Middle frontal gyrus (tissue), 1 donor: Measurements from ENCODE around the gene NFE2.
"Not testable (repeated sequence)": the region's sequence is repeated elsewhere in the genome, so short reads cannot be mapped to it uniquely, and the experiment has no call there.

Experiments used
- DNase-seq: peaks from one replicate; pipeline ENCODE4 v3.0.0-alpha.2; 2015; ENCODE audit warnings: low spot score; ENCODE audit errors: extremely low spot score

Gene NFE2

DNA sequence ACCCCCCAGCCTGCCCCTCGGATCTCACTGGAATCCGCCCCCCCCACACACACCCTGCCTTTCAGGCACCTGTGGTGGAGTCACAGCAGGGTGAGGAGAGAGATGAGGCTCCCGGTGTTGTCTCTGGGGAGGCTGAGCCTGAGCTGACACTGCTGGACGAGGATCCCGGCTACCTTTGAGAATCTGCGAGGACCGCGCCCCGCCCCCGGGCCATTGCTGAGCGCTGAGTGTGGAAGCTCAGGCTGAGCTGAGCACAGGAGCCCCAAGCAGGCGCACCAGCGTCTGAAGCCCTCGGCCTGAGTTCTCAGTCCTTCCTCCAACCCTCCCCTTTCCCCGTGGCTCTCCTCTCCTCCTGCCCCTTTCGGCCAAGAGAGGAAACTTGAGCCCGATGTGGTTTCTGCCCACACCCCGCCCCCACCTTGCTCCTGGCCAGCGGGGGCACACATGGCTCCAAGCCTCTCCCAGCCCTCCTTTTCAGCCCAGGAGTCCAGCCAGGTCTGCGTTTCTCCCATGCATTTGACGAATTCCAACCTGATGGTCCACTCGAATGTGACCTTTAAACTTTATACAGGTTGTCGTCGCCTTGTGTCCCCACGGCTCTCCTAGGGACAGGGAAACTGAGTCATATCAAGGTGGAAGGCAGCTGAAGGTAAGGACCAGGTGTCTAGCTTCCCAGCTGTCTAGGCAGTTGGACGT, at the start of gene NFE2:
NFE2 (minus strand) TSS at position 284 of the 696 bp plus-strand sequence. CDS start 5,767 bp downstream, outside the sequence.
- no peak for DNase-seq

DNA sequence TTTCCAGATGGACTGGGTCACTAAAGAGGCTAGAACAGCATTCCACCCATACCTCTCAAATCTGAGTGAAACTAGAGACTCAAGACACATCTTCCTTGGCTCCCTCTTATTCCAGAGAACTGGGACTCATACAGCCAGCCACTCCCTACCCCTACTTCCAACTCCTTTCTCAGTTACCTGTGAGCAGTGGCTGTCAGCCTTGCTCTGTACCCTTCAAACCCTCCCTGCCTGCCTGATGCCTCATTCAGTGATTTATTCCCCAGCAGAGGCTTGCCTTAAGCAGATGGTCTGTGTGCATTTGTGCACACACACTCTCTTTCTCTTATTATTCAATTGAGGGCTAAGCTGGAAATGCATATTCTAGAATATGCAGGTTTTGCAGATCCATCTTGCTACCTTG, 48.9 kb upstream of the NFE2 start:
- no peak for DNase-seq

DNA sequence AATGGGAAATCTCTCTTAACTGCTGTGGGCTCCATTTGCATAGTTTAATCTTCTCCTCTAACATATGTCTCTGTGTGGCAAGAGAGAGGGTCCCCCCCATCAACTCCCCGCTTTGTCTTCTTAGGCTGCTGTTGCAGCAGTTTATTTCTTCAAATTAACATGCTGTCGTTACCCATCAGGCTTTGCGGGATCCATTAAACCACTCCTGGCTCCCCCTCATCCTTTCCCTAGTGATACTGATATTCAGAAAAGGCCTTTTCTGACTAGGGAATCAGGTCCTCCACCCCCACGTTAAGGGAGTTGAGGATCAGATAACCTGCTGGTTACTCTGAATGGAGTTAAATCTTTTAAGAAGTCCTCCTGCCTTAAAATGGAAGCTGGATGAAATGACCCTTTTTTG, 48.2 kb upstream of the NFE2 start:
- no peak for DNase-seq

DNA sequence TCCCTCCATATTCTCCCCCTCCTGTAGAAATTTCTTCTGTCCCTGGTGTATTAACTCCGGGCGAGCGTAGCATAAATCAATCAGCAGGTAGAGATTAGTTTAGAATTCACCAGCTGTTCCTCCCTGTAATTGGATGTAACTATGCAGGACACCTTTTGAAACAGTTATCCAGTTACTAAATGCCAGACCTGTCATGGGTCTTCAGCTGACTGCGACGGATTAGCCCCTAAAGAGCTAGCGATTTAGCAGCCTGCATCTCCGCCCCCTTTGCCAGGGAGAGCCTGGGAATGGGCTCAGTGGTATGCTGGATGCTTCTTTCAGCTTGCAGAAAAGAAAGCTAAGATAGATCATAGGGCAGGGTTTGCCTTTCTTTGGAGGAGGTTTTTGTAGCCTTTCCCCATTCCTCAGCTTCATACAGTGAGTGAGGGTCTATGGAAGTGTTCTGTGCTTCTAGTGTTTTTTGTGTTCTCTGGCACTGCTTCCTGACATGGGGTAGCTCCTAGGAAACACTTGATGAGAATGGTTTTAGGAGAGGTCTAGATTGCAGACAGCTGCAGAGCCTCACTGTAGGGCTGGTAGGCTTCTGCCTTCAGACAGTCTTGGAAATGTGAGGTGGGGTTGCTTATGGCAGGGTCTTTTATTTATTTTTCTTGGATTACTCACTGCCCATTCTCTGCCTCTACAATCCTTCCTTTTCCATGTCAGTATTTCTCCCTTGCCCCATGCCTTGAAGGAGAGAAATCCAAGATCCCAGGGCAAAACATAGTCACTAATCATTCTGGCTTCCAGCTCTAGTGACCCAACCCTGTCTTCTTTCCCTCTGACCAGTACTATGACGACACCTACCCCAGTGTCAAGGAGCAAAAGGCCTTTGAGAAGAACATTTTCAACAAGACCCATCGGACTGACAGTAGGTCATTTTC, 40.8 kb upstream of the NFE2 start:
- DNase-seq = no peak

DNA sequence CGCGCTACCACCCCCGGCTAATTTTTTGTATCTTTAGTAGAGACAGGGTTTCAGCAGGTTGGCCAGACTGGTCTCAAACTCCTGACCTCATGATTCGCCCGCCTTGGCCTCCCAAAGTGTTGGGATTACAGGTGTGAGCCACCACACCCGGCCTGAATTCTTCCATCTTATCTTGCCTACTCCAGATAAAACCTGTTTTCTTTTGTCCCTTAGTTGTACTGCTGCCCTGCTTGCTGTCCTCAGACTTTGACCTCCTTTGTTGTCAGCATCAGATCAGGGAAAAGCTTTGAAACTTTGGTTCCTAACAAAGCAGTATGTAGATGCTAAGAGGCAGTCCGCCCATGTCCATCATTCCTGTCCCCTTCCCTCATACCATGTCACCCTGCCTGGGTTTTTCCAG, 40.0 kb upstream of the NFE2 start:
- no peak for DNase-seq

DNA sequence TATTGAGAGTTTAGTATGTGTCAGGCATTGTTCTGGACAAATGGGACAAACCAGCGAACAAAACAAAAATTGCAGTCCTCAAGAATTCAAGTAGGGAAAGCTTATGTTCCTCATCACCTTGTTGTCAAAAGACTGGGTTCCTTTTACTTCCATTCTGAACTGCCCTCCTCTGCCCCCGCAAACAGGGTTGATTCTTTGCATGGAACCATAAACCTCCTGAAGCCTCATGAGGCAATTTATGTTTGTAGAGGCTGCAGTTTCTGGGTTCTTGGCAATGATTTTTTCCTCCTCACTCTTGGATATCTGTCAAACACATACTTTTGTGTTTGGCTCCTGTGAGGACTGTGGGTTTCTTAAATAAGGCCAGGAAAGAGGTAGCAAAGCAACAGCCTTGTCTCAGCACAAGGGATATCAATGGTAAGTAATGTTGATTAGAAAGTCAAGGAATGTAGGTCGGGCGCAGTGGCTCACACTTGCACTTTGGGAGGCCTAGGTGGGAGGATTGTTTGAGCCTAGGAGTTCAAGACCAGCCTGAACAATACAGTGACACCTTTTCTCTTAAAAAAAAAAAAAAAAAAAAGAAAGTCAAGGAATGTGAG, 38.0 kb upstream of the NFE2 start:
- no peak for DNase-seq

DNA sequence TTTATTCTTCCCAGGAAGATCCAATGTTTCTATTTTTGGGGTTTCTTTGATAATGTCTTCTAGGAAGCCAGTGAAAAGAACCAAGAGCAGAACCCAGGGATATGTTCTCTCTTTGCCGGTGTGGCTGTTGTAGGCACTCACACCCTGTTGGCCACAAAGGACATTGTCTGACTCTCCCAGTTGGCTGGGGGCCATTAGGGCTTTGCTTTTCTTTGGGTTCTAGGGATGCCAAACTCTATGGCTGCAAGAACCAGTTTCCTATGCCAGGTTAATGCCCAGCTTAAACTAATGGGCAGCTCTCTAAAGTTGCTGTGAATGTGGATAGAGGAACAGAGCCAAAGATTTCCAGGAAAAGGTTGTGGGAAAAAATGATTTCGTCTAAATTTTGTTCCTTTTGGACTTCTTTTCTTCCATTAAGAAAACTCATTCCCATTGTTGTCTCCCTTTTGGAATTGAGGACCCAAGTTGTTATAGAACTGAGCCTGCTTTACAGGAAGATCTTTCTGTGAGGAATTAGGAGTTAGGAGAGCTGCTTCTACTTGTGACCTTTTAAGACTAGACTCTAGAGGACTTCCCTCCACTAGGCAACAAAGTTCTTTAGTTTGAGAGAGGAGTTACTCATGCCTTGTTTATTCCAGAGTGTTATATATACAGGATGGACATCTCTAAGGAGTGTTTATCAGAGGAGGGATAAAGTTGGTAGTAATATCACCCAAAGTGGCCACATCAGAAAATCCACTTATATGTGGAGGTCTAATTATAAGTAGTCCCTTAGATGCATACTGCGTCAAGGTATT, 37.2 kb upstream of the NFE2 start:
- DNase-seq = no peak

DNA sequence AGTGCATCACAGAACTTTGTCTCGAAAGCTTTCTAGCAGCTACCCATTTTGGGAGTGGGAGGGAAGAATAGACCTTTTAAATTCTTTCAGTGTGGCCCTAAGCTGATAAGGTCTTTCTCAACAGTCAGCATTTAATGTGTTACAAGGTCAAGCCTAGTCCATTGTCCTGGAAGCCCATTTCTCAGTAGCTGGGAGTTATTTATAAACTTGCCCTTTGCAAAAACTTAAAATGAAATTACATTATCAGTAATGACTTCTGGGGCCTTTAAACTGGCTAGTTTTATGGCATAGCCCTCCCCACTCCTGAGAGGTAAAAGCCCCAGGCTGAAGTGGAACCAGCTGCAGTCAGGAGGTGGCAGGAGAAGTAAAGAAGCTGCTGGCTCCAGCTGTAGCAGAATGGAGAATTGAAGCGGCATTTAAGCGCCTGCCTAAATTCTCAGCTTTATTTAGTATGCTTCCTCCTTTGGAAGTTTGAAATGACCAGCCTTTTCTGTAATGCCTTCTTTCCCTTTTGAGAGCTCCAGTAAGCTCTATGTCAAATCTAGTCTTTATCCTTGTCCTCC, 36.5 kb upstream of the NFE2 start:
- peak; percentile 9 for DNase-seq

DNA sequence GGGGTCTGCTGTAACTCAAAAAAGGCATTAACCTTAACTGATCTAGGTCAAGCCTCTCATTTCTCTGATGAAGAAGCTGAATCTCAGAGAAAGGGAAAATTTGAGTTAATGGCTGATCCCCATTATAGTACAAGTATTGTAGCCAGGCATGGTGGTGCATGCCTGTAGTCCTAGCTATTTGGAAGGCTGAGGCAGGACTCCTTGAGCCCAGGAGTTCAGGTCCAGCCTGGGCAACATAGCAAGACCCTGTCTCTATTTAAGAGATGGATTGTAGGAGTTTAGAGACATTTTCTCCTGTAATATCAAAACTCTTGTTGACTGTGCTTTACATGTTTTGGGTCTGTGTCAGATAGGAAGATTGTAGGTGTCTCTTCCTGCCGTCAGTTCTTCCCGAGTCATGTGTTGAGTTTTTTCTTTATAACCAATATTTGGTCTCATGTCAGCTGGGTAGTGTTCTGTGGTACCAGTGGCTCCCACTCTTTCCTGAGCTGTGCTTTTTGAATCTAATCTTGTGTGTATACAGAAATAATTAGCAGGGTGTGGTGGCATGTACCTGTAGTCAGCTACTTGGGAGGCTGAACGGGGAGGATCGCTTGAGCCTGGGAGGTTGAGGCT, 32.7 kb upstream of the NFE2 start:
- no peak for DNase-seq

DNA sequence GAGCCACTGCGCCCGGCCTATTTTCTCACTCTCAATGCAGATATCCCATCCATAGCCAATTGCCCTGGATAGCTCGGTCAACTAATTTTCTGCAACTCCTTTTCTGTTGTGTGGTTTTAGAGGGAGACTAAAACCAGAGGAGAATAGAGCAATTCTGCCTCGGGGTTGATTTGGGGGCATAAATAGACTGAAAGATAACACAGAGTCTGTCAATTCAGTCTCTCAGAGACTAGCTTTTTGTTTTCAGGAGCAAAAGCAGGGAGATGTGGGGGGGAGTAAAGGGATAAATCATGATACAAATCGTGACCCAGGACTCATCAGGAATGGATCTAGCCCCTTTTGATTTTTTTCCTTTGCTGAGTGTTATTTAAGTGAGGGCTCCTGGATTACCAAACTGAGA, 30.6 kb upstream of the NFE2 start:
- DNase-seq = no peak

DNA sequence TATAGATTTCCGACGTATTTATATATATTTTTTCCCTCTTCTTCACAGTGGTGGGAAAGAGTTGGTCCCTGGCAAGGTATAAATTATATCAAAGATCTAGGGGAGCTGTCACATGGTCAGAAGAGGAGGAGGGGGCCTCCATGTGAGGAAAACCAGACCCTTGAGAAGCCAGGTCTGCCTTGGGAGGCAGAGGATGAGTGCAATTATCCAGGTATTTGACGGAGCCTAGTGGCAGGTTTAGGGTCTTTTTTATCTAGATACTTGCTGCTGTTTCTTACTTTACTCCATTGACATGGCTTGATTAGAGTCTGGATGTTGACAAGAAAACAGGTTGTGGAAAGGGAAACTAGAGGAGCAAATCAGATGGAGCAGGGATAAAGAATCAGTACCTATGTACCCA, 29.6 kb upstream of the NFE2 start:
- DNase-seq = no peak

DNA sequence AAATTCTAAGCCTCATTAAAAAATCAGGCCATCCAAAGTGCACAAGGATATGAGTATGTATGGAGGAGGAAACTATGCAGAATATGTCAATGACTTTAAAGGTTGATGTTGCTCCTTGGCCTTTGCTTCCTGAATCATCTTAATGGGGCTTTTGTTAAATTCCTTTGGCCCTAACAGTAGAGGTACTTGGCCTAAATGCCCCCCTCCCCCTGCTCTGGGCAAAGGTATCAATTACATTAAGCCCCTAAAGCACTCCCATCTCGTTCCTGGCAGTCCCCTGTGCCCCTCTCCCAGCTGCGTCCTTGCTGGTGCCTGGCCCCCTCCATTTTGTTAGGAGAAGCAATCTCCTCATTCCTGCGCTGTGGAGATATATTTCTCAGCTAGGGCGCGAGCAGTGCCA, 28.9 kb upstream of the NFE2 start:
- DNase-seq = no peak

DNA sequence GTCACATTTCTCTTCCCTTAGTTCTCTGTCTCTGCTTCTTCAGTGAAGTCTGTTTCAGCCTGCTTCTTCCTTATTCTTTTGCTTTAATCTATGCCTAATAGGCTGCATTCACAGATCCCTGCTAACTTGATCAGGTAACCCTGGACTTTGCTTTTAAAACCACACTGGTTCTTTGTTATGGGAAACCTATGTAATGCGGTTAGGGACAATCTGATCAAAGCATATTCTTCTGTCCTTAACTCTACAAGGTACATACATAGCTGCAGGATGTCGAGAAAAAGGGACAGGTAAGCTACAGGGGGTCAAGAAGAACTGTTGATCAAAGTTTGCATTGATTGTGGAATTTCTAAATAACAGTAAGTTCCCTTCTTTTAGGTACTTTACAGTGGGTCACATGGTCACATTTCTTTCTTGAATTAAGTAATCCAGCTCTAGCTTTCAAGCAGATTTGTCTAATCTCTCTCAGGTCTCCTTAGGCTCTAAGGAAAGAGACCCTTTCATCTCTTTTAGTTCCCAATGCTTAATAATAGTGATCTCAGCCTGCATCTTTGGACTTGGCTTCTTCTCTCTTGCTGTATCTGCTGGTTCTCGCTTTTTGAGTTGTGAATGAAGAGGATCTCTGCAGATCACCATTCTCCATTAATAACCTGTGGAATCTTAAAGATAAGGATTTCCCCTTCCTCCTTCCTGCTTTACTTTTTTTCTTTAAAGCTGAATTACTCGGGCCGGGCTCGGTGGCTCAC, 28.0 kb upstream of the NFE2 start:
- DNase-seq = no peak

DNA sequence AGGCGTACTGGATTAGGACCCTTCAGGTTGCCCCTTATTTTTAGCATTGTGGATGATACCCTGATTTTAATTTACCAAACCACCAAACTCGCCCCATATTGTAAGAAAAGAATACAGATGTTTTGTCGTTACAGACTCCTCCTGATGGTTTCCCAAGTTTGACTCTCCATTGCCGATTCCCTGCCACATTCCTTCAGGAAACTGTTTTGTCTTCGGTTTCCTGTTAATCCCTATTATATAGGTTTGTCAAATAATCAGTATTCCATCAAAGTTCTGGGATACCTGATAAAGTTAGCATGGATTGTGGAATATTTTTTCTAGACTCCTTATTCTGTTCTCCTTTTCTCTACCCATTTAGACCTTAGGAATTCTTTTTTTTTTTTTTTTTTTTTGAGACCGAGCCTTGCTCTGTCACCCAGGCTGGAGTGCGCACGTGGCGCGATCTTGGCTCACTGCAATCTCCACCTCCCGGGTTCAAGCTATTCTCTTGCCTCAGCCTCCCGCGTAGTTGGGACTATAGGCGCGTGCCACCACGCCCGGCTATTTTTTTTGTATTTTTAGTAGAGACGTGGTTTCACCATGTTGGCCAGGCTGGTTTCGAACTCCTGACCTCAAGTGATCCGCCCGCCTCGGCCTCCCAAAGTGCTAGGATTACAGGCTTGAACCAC, 24.8 kb upstream of the NFE2 start:
- DNase-seq = not testable (repeated sequence)

DNA sequence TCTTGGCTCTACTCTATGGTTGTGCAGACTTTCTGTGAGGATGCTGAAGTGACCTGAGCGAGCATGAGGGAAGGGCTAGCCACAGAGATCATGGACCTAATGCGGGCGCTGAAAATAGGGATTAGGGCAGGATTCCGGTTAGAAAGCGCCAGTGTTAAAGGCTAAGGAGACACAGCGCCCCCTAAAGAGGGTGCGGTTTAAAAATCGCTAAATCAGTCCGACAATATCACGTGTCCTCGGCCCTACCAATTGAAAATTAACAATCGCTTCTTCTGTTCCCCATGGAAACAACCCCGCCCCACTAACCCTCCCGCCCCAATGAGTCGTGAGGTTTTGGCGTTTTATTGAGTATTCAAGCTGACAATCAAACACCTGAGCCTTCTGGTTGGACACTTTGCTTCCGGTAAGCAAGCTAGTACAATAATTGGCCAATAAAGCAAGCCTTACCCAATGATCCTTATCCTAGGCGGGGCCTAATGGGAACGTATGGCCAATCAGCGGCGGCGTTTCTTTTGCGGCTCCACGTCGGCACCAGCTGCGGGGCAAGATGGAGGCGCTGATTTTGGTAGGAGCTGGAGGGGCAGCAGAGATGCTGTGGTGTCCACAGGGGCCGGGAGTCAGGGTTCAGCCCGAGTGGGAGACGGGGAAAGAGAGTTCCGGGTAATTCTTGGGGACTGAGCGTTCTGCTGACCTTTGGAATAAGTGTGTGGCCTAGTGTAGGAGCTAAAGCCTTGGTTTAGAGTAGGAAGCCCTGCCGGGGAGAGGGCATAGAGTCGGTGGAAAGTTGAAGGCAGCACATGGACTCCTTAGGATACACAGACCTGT, 24.0 kb upstream of the NFE2 start, which contains the start of gene COPZ1:
COPZ1 (plus strand) TSS at position 515 of the 825 bp plus-strand sequence; CDS start at position 548, 33 bp downstream.
- DNase-seq = peak; percentile 97

DNA sequence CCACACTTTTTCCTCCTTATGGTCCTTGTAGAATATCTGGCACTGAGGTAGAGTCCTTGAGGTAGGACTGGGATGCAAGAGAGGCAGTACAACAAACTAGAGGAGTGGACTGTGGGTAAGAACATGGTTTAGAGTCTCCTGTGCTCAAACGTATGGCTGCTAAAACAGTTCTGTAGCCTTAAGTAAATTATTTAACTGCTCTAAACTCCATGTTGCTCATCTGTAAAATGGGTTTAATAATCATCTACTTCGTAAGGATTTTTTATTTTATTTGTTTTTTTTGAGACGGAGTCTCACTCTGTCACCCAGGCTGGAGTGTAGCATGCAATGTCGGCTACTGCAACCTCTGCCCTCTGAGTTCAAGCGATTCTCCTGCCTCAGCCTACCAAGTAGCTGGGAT, 20.5 kb upstream of the NFE2 start:
- DNase-seq = no peak

DNA sequence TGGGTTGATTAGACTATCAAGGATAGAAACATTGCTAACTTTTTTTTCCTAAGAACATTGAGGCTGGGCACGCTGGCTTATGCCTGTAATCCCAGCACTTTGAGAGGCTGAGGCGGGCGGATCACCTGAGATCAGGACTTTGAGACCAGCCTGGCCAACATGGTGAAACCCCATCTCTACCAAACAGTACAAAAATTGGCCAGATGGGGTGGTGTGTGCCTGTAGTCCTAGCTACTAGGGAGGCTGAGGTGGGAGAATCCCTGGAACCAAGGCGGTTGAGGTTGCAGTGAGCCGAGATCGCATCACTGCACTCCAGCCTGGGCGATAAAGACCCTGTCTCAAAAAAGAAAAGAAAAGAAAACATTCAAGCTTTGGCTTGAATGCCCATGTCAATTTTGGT, 11.5 kb upstream of the NFE2 start:
- DNase-seq = not testable (repeated sequence)

DNA sequence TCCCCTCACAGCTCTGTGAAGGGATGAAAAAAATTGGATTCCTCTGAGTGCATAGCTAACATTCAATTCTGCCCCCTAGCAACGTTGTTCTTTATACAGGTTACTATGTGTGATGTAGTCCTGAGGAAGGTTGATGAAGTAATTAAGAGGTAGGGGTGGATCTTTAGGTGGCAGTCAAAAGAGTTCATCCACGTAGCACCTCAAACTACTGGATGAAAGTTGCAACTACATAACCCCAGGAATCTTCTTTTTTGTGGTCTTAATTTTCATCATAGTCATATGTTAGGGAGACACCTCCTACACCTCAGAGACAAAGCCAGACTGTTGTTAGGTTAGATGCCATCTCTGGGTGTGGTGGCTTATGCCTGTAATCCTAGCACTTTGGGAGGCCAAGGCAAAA, 10.2 kb upstream of the NFE2 start:
- DNase-seq = no peak
